Measurements from ENCODE around the gene SMAP2.

The SMAP2 gene

DNA sequence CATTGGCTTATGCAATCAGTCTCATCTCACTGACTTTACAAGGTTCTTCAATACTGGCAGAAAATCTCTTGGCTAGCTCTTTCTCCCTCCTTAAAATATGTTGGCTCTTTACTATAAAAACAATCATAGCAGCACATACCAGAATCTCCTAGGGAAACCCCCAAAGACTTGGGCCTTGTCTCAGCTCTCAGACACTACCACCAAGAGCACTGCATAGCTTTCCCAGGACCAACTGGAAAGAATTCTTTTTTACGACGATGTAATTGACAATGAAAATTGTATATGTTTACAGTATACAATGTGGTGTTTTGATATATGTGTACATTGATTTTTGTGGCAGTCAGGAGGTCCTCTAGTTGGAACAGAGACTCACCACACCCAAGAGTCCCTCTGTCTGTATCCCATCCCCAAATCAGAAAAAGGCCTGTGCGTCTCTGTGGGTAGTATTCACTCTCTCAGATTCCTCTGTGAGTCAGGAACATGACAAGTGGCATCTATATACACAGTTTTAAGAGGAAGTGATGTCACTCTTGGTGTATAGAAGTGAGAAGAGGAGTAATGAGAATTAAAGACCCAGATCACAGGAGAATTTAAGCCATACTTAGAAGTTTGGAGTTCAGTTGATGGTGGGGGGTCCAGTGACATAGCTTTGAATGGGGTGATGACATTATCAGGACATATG, 21.1 kb downstream of the SMAP2 start:
- DNase-seq: no peak
- Histone ChIP-seq H2AFZ (ENCODE audit: low read length) (no peak overlapping the region), H3K9ac (ENCODE audit: low read length) (no peak overlapping the region), H3K9me3 (replicated peaks; ENCODE audit: insufficient read depth, low read length) (no peaks in the 10 kb centered on the region), H4K20me1 (ENCODE audit: insufficient read depth, low read length) (no peaks in the 10 kb centered on the region), H3K79me2 (ENCODE audit: low read length) (peaks cover 97% of the 10 kb centered on the region), H3K36me3 (replicated peaks; ENCODE audit: insufficient read depth, low read length) (no peaks in the 10 kb centered on the region), H3K4me1 (ENCODE audit: low read length) (peaks cover 32% of the 10 kb centered on the region), H3K27me3 (replicated peaks; ENCODE audit: insufficient read depth, low read length) (no peaks in the 10 kb centered on the region), H3K9me2 (replicated peaks; ENCODE audit: insufficient read depth, low read length) (no peaks in the 10 kb centered on the region), H3F3A (ENCODE audit: insufficient read depth, low read length) (peaks cover 17% of the 10 kb centered on the region), H3K27ac (ENCODE audit: low read length) (no peak overlapping the region), H3K4me2 (ENCODE audit: low read depth, low read length) (no peak overlapping the region), H3K4me3 (ENCODE audit: low read length) (no peak overlapping the region)
- TF ChIP-seq, protein P1, sequence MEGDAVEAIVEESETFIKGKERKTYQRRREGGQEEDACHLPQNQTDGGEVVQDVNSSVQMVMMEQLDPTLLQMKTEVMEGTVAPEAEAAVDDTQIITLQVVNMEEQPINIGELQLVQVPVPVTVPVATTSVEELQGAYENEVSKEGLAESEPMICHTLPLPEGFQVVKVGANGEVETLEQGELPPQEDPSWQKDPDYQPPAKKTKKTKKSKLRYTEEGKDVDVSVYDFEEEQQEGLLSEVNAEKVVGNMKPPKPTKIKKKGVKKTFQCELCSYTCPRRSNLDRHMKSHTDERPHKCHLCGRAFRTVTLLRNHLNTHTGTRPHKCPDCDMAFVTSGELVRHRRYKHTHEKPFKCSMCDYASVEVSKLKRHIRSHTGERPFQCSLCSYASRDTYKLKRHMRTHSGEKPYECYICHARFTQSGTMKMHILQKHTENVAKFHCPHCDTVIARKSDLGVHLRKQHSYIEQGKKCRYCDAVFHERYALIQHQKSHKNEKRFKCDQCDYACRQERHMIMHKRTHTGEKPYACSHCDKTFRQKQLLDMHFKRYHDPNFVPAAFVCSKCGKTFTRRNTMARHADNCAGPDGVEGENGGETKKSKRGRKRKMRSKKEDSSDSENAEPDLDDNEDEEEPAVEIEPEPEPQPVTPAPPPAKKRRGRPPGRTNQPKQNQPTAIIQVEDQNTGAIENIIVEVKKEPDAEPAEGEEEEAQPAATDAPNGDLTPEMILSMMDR (IDR thresholded peaks at IDR 0.05; ENCODE audit: low read length): no peak
- TF ChIP-seq EZH2phosphoT487 (IDR thresholded peaks at IDR 0.05; ENCODE audit: low read length) (no peak), EZH2 (optimal IDR thresholded peaks at IDR 0.05; ENCODE audit: low read depth, low read length) (no peak)

DNA sequence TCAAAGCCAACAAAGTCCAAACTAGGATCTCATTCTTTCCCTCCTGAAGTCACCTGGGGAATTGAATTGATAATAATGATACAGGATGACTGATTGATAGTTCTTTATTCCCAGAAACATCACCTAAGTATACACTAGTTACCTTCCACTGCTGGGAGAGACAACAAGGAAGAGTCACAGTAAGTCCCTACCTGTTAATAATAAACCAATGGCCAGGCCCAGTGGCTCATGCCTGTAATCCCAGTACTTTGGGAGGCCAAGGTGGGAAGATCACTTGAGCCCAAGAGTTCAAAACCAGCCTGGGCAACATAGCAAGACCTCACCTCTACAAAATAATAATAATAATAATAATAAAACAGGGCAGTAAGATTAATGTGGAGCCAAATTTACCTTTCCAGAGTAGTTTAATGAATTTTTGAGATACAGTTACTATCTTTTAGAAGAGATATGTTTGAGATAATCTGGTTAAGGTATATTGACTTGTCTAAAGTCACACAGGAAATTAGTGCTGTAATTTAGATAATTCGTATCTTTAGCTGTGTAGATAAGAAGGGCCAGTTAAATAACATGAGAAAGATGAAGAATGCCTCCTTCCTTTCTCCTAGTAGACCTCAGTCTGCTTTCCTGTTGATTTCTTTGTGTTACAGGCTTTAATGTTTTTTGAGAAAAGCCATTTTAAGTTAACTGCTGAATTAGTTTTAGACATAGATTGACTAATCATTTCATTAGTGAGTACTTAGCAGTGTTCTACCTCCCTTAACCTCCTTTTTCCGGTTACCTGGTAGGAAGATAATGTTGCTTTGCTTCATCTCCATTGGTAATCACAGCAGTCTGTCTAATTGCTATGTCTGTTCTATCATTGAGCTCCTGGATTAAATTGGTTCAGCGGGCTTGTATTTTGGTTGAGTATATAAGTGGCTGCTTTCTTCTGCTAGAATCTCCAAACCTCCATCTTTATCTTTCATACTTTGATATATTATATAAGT, 22.0 kb downstream of the SMAP2 start:
- Histone ChIP-seq H3K79me2 (ENCODE audit: low read length) (peaks cover 98% of the 10 kb centered on the region), H3K4me1 (ENCODE audit: low read length) (peaks cover 26% of the 10 kb centered on the region), H2AFZ (ENCODE audit: low read length) (no peak overlapping the region), H4K20me1 (ENCODE audit: insufficient read depth, low read length) (no peaks in the 10 kb centered on the region), H3K36me3 (replicated peaks; ENCODE audit: insufficient read depth, low read length) (no peaks in the 10 kb centered on the region), H3K4me3 (ENCODE audit: low read length) (no peak overlapping the region), H3K27me3 (replicated peaks; ENCODE audit: insufficient read depth, low read length) (no peaks in the 10 kb centered on the region), H3K9me2 (replicated peaks; ENCODE audit: insufficient read depth, low read length) (no peaks in the 10 kb centered on the region), H3K27ac (ENCODE audit: low read length) (no peak overlapping the region), H3K9ac (ENCODE audit: low read length) (no peak overlapping the region), H3K9me3 (replicated peaks; ENCODE audit: insufficient read depth, low read length) (no peaks in the 10 kb centered on the region), H3F3A (ENCODE audit: insufficient read depth, low read length) (peaks cover 10% of the 10 kb centered on the region; the same call in 1 of the 2 replicates), H3K4me2 (ENCODE audit: low read depth, low read length) (no peak overlapping the region)
- TF ChIP-seq, protein P1 (IDR thresholded peaks at IDR 0.05; ENCODE audit: low read length): no peak
- DNase-seq: no peak

DNA sequence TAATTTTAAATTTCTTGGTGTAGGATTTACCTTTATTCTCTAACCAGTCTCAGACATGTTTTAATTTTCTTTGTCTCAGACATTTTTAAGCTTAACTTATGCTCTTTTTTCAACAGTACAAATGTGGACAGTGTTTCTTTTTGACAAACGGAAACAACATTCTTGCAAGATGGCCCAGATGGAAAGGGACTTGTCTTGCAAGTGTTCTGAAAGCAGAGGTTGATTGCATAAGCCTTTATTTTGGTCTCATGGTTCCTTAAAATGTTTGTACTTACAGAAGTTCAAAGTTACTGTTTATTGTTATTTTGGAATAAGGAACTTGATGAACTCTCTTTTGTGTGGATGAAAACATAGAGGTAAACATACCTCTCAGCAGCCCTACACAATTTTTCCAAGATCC, 22.9 kb downstream of the SMAP2 start:
- DNase-seq: no peak
- no peak overlapping the region for H3K27ac ChIP-seq (ENCODE audit: low read length)
- no peak overlapping the region for H2AFZ ChIP-seq (ENCODE audit: low read length)
- no peaks in the 10 kb centered on the region for H3K9me2 ChIP-seq (replicated peaks; ENCODE audit: insufficient read depth, low read length)
- TF ChIP-seq, protein P1 (IDR thresholded peaks at IDR 0.05; ENCODE audit: low read length): no peak
- TF ChIP-seq EZH2 (optimal IDR thresholded peaks at IDR 0.05; ENCODE audit: low read depth, low read length): no peak
- TF ChIP-seq EZH2phosphoT487 (IDR thresholded peaks at IDR 0.05; ENCODE audit: low read length): no peak
- H3K9me3 ChIP-seq (replicated peaks; ENCODE audit: insufficient read depth, low read length): no peaks in the 10 kb centered on the region
- peaks cover 98% of the 10 kb centered on the region for H3K79me2 ChIP-seq (ENCODE audit: low read length)
- H3K36me3 ChIP-seq (replicated peaks; ENCODE audit: insufficient read depth, low read length): no peaks in the 10 kb centered on the region
- H3K9ac ChIP-seq (ENCODE audit: low read length): no peak overlapping the region
- H3K4me2 ChIP-seq (ENCODE audit: low read depth, low read length): no peak overlapping the region
- H3K4me3 ChIP-seq (ENCODE audit: low read length): no peak overlapping the region
- no peaks in the 10 kb centered on the region for H3K27me3 ChIP-seq (replicated peaks; ENCODE audit: insufficient read depth, low read length)
- peaks cover 16% of the 10 kb centered on the region for H3K4me1 ChIP-seq (ENCODE audit: low read length)
- H4K20me1 ChIP-seq (ENCODE audit: insufficient read depth, low read length): no peaks in the 10 kb centered on the region
- peaks cover 6% of the 10 kb centered on the region; the same call in 1 of the 2 replicates for H3F3A ChIP-seq (ENCODE audit: insufficient read depth, low read length)

Measured in MM.1S (cell line).